Adrenal gland (tissue), 12 donors: ENCODE data around the gene MMP23B. TPM values are rescaled to one million over a fixed set of nuclear protein-coding genes. Genes with fewer than 3 reads are reported as not detected.

ENCODE experiments used
- DNase-seq, 7 donors: peaks; one replicate each; pipeline ENCODE4 v3.0.0-alpha.2; 2019 to 2020
- H3K27ac ChIP-seq, 5 donors: fragments of 200-600 bp; sonication (generic) in 4 of 5; 1 replicate in 3 of 5; 2 replicates in 2 of 5; pipeline versions ENCODE4 v1.5.1 to v1.8.0; 2016 to 2020; ENCODE audit warnings: mild to moderate bottlenecking in 1 of 5
- H3K27me3 ChIP-seq: fragments of 200-600 bp; 2 replicates; pipeline ENCODE4 v1.8.0; 2021
- H3K36me3 ChIP-seq, 2 donors: fragments of 200-600 bp; replicated peaks in 1 of 2; 1 replicate in 1 of 2; 2 replicates in 1 of 2; pipeline versions ENCODE4 v1.5.1 to v1.8.0; 2018 to 2022
- H3K4me1 ChIP-seq, 2 donors: fragments of 200-600 bp; replicated peaks in 1 of 2; 1 replicate in 1 of 2; 2 replicates in 1 of 2; pipeline versions ENCODE4 v1.5.1 to v1.8.0; 2018 to 2021
- H3K4me3 ChIP-seq, 4 donors: fragments of 200-600 bp; sonication (generic) in 3 of 4; one replicate each; pipeline ENCODE4 v1.5.1; 2016 to 2018
- H3K9me3 ChIP-seq, 3 donors: fragments of 200-600 bp; sonication (generic) in 1 of 3; replicated peaks in 1 of 3; 1 replicate in 2 of 3; 2 replicates in 1 of 3; pipeline versions ENCODE4 v1.5.1 to v1.8.0; 2016 to 2021
- POLR2A ChIP-seq, 2 donors: fragments of 450-650 bp; IDR thresholded peaks; one replicate each; pipeline ENCODE4 v1.6.1; 2017; ENCODE audit warnings: antibody characterized with exemption in 2 of 2, mild to moderate bottlenecking in 2 of 2, moderate library complexity in 1 of 2
- WGBS, 4 donors: extraction: QIAGEN DNeasy Blood & Tissue Kit in 2 of 4; methylation state at CpG; one replicate each; pipeline versions ENCODE4 v1.1.5 to v1.1.7; 2013 to 2017; 5-methylcytosine and 5-hydroxymethylcytosine counted together
- intact Hi-C, 2 donors: fragments of 100-400 bp; cut with DNase I; formaldehyde crosslinking; loops; one replicate each; pipeline versions ENCODE4 v1.14.1 to v1.15.0; 2022 to 2023
- polyA plus RNA-seq, 3 donors: library from polyadenylated mRNA; stranded (reverse); fragments of 200-250 nt in 2 of 3; fragments of 350-450 nt in 1 of 3; fragmentation: Illumina TruSeq in 1 of 3; extraction: RNeasy Lipid Tissue Mini Kit (QIAGEN cat#74804) in 1 of 3; gene quantifications; one replicate each; pipeline ENCODE4 v1.2.3, GENCODE V29; 2013 to 2014
- total RNA-seq, 9 donors: library from RNA; depleted of rRNA in 4 of 9; stranded (reverse); fragments of >200 nt in 4 of 9; fragments of 120-200 nt in 1 of 9; fragmentation: NEBNext Ultra II Directional in 1 of 9; extraction: Animal tissue kit (Norgen Biotek cat#: 25700) in 1 of 9; gene quantifications; one replicate each; pipeline versions ENCODE4 v1.1.0 to v1.2.4, GENCODE V29; 2013 to 2023
- TF ChIP-seq, protein P1 (sequence below), 6 experiments: fragments of 450-650 bp in 4 of 6; fragments of 200-600 bp in 2 of 6; sonication (generic) in 1 of 6; IDR thresholded peaks; 1 replicate in 5 of 6; 2 replicates in 1 of 6; pipeline versions ENCODE4 v1.5.1 to v1.8.0; 2016 to 2021; ENCODE audit warnings: antibody characterized with exemption in 6 of 6, mild to moderate bottlenecking in 2 of 6, moderate library complexity in 1 of 6
- donor health status: healthy with polysubstance abuse.
- donor health status: Bipolar disorder and iron deficiency.
- donor health status: DM: yes; HTN: yes; CAD: no.
- donor health status: DM: no; HTN: no; CAD: no.
- donor health status: DM: no; HTN: no; CAD: no.
- donor health status: DM: yes; HTN: yes; CAD: no.

Gene MMP23B
- total and polyA plus RNA-seq, 12 donors: 1.6 to 28.0 (median 9.8) TPM; not detected in 1

DNA sequence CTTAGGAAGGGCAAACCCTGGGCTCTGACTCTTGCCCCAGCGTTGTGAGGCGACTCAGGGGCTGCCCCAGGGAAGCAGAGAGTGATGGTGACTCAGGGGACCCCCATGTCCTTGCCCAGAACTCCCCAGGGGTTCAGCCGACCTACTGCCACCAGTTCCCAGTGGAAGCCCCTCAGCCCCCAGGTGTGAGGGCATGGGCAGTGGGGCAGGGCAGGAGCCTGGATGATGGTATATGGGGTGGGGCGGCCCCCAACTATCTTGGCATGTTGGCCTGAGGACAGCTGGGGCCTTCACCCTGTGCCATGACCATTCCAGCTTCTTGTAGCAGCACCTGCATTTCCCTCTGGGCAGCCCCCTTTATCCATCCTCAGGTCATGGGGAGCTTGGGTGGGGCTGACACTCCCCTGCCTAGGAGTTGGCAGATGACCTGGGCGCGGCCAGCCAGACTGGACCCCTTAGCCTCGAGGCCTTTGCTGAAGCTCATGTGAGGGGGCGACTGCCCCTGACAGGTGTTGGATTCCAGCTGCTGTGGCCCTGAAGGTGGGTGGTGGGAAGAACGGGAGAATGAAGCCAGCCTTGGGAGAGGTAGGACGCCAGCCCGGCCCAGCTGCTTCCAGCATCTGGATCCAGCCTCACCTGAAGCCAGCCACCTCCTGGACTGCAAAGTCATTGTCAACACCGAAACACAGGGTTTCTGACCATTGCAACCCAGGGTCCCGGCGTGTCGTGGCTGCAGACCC is 30.2 kb upstream of the MMP23B start:
- H3K36me3 ChIP-seq: no peaks in the 10 kb centered on the region
- TF ChIP-seq, protein P1, sequence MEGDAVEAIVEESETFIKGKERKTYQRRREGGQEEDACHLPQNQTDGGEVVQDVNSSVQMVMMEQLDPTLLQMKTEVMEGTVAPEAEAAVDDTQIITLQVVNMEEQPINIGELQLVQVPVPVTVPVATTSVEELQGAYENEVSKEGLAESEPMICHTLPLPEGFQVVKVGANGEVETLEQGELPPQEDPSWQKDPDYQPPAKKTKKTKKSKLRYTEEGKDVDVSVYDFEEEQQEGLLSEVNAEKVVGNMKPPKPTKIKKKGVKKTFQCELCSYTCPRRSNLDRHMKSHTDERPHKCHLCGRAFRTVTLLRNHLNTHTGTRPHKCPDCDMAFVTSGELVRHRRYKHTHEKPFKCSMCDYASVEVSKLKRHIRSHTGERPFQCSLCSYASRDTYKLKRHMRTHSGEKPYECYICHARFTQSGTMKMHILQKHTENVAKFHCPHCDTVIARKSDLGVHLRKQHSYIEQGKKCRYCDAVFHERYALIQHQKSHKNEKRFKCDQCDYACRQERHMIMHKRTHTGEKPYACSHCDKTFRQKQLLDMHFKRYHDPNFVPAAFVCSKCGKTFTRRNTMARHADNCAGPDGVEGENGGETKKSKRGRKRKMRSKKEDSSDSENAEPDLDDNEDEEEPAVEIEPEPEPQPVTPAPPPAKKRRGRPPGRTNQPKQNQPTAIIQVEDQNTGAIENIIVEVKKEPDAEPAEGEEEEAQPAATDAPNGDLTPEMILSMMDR (IDR thresholded peaks at IDR 0.05): no peak
- TF ChIP-seq POLR2A (IDR thresholded peaks at IDR 0.05): no peak
- no peak overlapping the region for H3K4me3 ChIP-seq
- no peaks in the 10 kb centered on the region for H3K9me3 ChIP-seq
- peak in 1 of 7 donors; percentile 48 for DNase-seq
- intact Hi-C loops: no loop called here
- no peak overlapping the region for H3K27ac ChIP-seq
- no peaks in the 10 kb centered on the region for H3K27me3 ChIP-seq
- H3K4me1 ChIP-seq: peaks cover 25 to 36% of the 10 kb centered on the region in 2 donors
- WGBS, 4 donors: 91 to 94% (median 92%) methylated on average over 11 to 15 of the region's 15 CpGs

DNA sequence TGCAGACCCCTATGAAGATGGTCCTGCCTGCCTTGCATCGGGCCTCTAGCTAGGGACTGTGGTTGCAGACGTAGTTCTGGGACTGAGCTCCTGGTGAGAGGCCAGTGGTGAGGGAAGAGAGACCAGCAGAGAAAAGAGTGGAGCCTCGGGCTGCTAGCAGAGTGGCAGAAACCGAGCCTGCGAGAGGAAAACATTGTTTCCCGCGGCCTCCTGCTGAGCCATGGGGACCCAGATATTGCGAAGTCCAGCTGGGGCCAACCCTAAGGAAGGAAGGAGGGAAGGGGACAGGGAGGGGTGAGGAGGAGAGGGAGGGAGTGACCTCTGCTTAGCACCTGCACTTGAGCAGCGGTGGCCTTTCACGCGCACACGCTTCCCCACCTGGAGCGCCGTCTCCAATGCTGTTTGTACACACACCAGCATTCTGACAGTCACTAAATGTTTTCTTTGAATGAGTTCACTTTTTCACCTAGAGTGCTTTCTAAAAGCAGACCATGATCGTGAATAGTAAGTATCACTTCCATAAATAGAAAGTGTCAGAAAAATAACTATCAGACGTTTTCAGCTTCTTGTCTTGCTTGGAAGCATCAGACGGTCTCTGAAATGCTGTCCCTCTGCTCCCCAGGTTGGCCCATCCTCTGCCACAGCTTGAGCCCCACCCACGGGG is 29.5 kb upstream of the MMP23B start:
- no peaks in the 10 kb centered on the region for H3K36me3 ChIP-seq
- intact Hi-C loops: no loop called here
- no peak for DNase-seq
- H3K9me3 ChIP-seq: no peaks in the 10 kb centered on the region
- H3K27me3 ChIP-seq: no peaks in the 10 kb centered on the region
- 66 to 83% (median 74%) methylated on average over 18 of the region's 18 CpGs for WGBS, 4 donors
- H3K27ac ChIP-seq: no peak overlapping the region
- H3K4me3 ChIP-seq: no peak overlapping the region
- peaks cover 20 to 32% of the 10 kb centered on the region in 2 donors for H3K4me1 ChIP-seq
- TF ChIP-seq POLR2A (IDR thresholded peaks at IDR 0.05): no peak
- TF ChIP-seq, protein P1 (IDR thresholded peaks at IDR 0.05): no peak

DNA sequence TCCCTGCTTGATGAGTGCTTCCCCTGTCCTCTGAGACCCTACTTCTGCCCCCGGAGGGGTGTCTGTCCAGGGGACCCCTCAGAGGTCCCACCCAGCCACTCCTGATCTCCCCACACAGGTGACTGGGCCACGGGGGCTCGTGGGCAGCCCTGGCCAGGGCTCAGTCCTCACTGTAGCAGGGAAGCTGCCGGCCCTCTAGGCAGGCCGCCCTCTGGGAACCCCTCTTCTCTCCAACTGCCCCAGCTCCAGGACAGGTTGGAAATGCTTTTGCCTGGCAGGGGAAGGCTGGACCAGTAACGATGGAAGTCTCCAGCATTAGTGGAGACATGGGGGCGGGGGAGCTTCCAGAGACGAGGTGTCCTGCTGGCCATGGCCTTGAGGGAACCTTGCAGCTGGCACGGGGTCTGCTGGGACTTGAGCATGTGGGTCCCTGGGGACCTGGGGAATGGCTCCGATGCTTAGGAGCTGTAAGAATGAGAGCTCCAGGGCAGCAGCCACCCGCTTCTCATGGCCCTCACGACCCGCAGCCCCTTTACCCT is 28.9 kb upstream of the MMP23B start:
- H3K27ac ChIP-seq: no peak overlapping the region
- H3K4me1 ChIP-seq: peaks cover 14 to 26% of the 10 kb centered on the region in 2 donors
- intact Hi-C loops: no loop called here
- no peak overlapping the region for H3K4me3 ChIP-seq
- 39 to 67% (median 59%) methylated on average over 3 to 13 of the region's 13 CpGs for WGBS, 4 donors
- no peaks in the 10 kb centered on the region for H3K27me3 ChIP-seq
- no peaks in the 10 kb centered on the region for H3K9me3 ChIP-seq
- no peaks in the 10 kb centered on the region for H3K36me3 ChIP-seq
- TF ChIP-seq POLR2A (IDR thresholded peaks at IDR 0.05): no peak
- TF ChIP-seq, protein P1 (IDR thresholded peaks at IDR 0.05): no peak
- peak in 1 of 7 donors; percentile 49 for DNase-seq

DNA sequence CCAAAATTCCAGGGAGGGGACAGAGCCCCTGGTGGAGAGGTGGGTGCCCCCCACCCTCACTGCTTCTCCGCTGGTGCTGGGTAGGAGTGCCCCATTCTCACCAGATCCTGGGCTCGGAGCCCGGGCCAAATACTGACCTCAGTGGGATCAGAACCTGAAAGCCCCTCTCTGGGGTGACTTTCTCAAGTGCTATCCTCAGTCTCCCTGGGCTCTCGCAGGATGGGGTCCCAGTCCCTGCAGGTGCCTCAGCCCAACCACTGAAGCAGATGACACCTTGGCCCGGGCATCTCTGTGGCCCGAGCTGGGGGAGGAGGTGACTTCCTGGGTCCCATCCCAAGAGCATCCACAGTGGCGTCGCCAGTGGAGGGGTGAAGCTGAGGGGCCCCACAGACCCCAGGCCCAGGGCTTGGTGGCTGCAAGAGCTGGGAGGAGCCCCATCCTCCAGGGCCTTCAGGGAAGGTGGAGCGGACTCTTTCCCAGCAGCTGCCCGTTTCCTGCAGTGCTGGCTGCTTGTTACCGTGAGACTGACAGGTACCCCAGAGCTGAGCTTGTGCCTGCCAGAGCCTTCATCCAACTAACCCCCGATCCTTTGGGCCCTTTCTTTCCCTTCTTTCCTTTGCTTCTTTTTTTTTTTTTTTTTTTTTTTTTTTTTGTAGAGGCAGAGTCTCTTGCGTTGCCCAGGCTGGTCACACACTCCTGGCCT is 28.2 kb upstream of the MMP23B start:
- no peak for TF ChIP-seq POLR2A (IDR thresholded peaks at IDR 0.05)
- TF ChIP-seq, protein P1 (IDR thresholded peaks at IDR 0.05): no peak
- Histone ChIP-seq H3K36me3 (no peaks in the 10 kb centered on the region), H3K27me3 (no peaks in the 10 kb centered on the region), H3K27ac (no peak overlapping the region), H3K9me3 (no peaks in the 10 kb centered on the region), H3K4me3 (no peak overlapping the region), H3K4me1 (peaks cover 6 to 18% of the 10 kb centered on the region in 2 donors)
- WGBS, 4 donors: 71 to 74% (median 72%) methylated on average over 9 to 13 of the region's 13 CpGs
- intact Hi-C loops: no loop called here
- DNase-seq: no peak
